DMS 273 treated with DMSO at 0.1 percent for 48 hours (cell line): ENCODE measurements around the gene RPL10.

ENCODE experiments used
- DNase-seq: peaks from one replicate; lab custom pipeline; 2025; lab: John Stamatoyannopoulos, UW

RPL10 gene

DNA sequence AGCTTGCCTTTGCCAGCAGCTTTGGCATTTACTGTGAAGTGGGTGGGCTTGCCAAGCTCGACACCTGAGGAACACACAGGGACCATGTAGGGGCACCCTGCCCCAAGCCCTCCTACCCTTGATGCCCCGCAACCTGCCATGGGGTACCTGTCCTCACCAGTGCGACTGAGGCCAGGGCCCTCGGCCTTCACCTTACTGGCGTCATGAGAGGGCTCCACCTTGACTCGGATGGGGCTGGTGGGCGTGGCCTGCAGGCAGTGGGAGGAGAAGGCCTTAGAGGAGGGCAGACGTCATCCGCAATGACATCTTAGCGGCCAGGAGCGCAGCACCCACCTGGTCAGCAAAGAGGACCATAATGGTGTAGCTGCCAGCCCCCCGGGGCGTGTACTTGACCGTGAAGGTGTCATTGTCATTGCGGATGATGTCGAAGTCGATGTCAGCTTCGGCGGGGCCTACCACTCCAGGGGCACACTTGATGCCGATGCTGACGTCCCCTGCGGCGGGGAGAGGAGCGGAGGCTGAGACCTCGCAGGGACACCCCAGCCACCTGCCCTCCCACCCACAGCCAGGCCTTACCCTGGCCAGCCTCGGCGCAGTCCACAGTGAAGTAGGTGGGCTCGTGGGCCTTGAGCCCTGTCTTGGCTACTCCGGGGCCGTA lies 36.0 kb upstream of the RPL10 start:
- no peak for DNase-seq

DNA sequence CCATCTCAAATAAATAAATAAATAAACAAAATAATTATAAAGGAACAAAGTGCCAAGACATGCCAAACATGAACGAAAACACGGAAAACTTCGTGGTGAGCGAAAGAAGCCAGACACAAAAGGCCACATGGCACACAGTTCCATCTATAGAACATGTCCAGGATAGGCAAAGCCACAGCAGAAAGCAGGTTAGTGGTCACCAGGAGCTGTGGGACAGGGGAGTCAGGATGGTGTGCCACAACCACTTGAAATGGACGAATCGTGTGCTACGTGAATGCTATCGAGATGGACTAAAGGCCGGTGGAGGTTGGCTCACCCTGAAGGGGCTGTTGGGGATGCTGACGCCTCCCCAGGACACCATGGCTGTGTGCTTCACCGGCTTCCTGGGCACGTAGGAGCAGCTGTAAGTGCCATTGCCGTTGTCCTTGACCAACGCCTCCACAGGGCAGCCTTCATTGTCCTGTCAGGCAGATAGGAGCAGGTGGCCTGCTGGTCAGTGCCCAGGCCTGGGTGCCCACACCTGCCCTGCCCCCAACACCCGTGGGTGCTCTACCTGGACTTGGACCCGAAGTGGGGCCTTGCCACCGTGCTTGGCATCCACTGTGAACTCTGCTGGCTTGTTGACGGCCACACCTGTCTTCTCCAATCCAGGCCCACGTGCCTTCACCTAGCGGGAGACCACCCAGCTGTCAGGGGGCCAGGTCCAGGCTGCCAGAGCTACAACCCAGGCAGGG lies 34.3 kb upstream of the RPL10 start:
- no peak for DNase-seq

DNA sequence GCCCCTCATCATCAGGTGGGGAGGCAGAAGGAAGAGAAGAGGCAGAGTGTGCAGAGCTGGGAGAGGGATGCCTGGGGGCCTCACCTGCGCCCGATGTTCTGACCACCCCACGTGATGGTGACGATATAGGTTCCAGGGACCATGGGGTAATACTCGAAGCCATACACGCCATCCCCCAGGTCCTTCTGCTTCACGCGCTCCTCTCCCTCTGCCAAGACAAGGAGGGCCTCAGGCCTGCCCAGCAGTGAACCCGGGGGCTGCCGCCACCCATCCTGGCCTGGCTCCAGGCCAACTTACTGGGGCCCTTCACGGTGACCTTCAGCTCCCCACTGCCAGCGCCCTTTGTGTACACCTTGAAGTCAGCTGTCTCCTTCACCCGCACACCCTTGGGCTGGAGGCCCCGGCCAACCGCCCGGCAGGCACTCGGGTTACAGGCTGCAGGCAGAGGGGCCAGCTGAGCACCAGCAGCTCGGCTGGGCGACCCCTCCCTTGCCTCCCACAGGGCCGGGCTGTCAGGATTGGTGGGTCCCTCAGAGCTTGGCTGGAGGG lies 33.1 kb upstream of the RPL10 start:
- DNase-seq = no peak

DNA sequence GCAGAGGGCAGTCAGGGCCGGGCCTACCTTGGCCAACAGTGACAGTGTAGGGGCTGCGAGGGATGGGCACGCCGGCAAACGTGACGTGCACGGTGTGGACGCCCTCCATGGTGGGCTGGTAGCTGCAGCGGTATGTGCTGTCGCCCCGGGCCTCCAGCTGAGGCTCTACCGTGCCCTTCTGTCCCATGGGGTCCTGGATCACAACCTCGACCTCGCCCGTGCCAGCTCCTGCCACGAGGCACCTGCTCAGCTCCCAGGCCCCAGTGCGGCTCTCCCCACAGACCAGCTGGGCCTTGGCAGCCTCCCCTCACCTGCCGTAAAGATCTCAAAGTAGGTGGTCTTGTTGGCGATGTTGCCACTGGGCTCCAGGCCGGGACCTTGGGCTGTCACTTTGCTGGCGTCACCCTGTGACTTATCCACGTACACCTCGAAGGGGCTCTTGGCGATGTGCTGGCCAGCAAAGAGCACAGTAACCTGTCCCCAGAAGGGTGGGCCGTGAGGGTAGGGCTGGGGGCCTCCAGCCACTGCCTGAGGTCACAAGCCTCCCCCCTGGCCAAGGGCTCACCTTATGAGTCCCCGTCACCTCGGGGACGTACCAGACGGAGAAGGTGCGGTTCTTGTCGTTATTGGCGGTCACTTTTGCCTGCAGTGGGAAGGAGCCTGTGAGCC lies 32.0 kb upstream of the RPL10 start:
- no peak for DNase-seq

DNA sequence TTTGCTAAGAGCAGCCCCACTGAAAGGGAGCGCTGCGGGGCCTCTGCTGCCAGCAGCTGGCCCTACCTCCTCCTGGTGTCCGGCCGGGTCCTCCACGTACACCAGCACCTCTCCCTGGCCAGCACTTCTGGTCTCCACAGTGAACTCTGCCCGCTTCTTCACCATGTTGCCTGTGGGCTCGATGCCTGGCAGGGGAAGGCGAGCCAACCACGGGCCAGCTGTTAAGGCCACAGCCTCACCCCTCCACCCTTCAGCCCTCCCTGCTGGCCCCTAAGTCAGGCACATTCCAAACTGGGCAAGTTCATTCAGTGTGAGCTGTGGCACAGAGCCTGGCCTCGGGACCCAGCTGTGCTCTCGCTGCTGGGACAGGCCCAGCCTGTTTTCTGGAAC lies 31.5 kb upstream of the RPL10 start:
- no peak for DNase-seq

DNA sequence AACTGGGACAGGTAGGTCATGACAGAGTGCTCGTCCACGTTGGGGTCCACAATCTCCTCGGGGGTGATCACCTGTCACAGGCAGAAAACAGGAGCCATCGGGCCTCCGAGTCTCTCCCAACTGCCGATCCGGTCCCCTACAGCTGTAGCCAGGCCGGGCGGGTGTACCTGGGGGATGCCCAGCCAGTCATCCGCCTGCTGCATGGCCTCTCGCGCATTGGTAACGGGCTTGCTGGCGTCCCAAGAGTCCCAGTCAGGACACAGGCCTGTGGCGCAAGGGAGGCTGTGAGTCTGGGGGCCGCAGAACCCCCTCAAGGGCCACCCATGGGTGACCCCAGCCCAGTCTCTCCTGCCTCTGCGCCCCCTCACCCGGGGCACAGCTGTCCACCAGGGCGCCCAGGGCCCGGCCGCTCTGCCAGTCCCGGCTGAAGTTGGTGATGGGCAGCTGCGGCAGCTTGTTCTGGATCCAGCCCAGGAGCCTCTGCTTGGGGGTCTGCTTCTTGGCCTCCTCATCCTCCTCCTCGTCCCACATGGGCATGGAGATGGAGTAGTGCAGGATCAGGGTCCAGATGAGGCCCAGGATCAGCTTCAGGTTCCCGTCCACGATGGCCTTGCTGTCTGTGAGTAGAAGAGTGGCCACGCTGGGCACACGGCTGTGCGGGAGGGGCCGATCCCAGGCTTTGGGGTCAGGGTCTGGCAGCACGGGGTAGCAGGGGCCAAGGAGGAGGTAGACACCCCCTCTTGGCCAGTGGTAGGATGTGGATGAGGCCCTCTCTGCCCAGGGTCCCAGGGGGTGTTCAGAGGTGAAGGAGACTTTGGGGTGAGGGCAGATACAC lies 30.5 kb upstream of the RPL10 start:
- no peak for DNase-seq

DNA sequence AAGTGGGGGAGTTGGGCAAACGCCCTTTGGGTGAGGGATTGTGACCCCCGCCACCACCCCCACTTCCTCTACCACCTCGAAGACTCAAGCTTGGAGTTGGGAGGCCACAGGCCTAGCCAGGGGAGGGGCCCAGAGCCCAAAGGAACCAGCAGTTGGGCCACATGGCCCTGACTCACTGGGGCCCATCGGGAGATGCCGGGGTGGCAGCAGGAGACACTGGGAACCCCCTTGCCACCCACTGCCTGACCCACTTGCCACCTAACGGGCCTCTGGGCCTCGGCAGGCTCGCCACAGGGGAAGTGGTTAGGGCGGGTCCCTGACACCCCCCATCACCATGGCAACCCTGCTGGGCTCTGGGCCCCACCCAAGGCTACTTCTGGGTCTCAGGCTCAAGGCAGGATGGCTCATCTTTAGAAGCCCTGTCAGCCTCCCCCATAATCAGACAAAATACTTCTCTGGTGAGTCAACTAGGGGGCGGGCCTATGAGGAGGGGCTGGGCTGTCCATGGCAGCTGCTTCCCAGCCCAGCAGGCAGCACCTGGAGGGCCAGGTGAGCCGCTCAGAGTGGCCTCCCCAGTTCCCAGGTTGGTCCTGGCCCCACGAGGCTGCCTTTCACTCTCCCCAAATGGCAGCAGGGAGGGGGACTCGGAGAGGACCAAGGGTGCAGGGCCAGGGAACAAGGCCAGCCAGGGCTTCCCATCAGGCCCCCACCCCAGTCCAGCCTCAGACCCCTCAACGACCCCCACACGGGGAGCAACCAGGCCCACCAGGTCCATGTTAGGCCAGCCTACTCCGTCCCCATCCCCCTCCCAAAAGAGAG lies 29.3 kb upstream of the RPL10 start:
- DNase-seq = no peak

DNA sequence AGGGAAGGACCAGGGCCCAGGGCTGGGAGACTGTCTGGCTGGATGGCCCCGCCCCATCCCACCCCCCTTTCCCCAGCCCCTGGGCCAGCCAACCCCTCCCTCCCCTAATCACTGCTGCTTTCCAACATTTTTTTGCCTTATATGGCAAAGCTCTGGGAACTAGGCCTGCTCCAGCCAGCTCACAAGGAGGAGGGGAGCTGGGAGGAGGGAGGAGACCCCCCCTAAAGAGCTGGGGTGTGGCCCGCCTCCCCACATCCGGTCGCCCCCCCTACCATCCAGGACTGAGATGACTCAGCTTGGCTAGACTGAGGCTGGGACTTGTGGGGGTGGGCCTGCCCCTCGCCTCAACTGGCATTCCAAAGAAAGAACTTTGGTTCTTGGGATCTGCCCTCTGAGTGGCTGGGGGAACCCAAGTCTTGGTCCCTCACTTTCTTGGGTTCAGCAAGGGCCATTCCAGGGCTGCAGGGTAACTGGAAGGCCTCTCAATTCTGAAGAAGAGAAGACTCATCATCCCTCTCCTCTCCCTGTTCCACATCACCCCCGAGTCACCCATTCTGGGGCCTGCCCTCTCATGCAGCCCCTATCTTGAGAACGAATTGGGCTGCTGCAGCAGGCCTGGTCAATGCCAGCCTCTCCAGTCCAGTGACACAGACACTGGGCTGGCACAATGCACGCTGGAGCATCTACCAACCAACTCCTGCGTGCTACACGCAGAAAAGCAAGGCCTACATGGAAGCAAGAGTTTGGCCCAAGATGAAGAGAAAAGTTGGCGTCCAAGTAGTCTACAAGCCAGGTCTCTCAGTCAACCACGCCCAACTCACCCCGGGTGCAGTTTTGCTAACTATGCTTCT lies 28.5 kb upstream of the RPL10 start:
- DNase-seq = peak; percentile 53

DNA sequence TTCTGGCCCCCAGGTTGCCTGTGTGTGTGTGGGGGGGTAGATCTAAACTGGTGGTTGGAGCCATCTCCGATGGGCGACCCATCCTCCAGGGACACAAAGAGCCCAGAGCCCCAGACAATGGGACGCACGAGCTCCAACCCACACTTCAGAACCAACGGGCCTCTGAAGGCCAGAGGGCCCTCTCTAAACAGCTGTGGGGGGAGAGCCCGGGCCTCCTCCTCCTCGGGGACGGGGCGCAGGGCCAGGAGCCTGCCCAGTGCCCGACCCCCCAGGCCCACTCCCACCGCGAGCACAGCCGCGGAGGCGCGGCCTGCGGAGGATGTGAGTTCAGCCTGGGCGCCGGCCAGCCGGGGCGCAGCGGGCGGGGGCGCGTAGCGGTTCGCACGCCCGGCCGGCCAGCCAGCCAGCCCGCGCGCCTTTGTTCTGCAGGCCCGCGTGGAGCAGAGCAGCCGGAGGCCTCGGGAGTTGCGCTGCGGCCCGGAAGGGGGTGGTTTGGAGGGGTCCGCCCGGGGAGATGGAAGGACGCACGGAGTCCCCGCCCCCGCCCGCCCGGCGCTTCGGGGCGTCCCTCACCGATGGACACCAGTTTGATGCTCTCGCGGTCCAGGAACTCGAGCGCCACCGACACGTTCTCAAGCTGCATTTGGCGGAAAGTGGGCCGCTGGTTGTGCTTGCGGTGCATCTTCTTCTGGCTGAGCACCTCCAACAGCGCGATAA lies 27.7 kb upstream of the RPL10 start:
- DNase-seq = no peak

DNA sequence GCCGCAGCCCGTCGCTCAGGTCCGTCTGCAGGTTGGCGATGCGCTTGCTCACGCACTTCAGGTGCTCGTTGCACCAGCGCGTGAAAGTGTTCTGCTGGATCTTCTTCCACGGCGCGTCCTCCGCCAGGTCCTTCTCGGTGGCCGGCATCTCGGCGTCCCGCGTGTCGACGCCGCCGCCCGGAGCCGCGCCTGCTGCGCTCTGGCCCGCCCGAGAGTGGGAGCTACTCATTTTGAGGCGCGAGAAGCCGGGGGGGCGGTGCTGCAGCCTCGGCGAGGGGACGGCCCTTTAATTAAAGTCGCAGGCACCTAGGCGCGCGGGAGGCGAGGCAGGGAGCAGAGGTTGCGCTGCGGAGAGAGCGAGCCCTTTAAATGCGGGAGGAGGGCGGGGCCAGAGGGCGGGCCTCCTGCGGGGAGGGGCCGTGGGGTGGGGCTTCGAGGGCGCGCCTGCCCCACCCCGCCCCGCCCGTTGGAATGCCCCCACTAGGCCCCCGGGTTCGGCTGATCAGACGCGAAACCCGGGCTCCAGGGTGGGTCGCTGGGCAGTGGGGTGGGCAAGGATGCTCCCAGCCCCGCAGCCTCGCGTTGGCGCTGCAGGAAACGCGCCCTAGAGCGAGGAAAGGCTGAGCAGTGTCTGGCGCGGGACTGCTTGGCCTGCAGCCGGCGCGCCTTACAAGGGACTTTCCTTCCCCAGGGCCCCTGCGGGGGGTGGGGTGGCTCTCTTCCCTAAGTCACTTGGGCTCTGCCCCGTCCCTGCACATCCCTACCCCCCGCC lies 27.0 kb upstream of the RPL10 start:
- DNase-seq = peak; percentile 80

DNA sequence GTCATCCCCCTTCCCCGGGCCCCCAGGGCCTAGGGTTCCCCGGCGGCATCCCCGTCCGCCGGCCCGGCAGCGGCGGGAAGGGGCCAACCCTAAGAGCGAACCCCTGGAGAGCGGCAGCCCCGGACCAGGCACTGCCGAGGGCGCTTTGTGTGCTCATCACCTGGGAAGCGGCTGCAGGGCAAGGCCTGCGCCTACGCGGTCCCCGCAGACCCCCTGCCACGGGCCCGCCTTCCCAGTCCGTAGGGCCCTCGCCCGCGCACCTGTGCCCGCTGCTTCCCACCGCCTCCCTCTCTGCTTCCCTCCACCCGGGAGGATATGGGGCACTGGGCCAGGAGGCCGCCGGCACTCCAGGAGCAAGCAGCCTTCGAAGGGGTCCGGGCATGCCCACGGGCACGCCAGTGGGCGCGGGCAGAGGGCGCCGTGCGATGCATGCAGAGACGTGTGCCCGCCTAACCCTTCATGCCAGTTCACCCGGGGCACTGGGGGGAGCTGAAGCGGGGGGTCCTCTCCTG lies 26.3 kb upstream of the RPL10 start:
- no peak for DNase-seq

DNA sequence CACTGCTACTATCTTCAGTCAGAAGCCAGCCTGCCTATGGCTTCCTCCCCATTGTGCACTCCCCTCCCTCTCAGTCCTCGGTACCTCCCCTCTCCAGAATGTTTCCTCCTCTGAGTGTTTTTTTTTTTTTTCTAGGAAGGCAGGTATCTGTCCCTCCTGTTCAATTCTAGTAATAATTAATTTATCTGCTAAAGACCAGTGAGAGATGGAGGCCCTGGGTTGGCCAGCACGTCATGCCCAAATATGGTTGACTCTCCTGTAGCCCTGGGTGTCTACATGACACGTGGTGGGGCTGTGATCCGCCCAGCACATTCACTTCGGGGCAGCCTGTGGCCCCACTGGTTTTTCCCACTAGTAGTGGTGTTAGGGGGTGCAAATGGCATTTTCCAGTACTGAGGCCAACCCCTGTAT lies 25.6 kb upstream of the RPL10 start:
- DNase-seq = no peak

DNA sequence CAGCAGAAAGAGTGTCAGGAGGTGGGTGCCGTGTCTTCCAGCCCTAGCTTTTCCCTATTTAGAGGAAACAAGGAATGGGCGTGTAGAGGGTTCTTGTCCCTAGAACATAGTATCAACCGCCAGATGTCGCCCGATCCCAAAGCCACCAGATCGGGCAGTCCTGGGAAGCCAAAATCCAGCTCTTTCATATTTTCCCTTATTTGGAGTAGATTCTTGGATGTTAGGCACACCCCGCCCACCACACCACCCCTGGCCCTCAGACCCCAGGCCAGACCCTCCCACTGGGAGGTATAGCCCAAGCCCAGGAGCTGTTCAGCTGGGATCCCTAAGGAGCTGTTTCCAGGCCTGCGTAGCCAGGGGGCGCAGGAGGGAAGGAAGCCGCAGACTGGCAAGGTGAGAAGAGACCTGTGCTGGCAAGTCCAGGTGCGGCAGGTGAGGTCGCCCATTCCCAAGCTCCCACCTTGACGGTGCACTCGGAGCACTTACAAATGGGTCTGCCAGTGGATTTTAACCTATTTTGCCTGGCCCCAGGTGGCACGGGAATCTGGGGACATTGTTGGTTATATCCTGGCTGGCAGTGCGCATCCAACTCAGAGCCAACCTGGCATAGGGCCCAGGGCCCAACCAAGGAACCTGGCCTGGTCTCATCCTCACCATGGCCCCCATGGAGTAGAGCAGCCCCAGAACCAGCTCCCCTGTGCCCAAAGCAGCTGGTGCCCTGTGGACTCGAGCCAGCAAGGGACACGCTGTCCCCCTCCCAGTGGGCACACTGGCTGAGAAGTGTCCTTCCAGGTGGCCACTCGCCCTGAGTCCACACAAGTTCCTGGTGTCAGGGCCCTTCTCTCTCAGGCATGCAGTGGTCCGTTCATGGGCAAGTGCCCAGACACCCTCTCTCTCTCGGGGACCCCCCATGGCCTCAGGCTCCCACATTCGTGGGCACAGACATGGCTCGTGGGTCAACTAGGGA lies 24.6 kb upstream of the RPL10 start:
- DNase-seq = peak; percentile 23

DNA sequence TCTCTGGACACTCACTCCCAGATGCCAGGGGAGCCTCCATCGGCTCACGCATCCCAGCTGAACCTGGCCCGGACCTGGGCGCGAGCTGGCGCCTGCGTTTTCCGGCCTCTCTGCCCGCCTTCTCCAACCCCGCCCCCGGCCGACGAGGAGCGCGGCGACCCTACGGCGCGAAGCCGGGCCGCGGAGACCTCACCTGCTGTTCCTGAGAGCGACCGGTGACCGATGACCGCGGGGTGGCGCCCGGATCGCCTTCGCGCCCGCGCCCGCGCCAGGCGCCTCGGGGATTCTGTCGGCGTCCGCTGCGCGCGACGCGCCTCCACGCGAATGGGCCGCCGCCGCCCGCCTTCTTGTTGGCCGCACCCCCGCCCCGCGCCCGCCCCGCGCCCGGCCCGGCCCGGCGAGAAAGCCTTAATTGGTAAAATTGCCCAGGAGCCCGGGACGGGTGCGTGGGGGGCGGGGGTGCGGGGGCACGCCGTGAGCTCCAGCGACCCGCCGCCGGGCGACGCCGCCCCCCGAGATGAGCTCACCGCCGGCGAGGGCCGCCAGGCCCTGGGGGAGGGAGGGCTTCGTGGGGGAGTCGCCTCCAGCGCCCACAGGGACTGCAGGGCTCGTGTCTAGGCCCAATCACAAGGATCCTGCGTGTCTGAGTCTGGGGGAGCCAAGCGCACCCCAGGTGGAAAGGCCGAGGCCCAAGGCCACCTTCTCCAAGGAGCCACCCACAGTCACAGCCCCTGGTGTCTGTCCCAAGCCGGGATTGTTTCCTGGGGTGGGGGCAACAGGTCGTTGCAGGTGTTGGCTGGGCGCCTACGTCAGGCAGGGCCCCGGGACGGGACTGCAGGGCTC lies 23.6 kb upstream of the RPL10 start, which contains the start of gene FLNA:
Gene FLNA (minus strand): TSS at position 322 of the 843 bp plus-strand sequence. CDS start 3,389 bp downstream, outside the sequence.
- DNase-seq = no peak

DNA sequence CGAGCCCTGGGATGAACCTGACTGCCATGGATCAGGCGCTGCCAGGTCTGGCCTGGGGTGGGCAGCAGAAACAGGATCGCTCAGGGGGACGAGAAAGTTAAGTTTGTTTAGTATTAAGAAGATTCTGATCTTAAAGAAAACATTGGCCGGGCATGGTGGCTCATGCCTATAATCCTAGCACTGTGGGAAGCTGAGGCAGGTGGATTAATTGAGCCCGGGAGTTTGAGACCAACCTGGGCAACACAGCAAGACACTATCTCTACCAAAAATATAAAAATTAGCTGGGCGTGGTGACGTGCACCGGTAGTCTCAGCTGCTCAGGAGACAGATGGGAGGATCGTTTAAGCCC lies 23.0 kb upstream of the RPL10 start:
- no peak for DNase-seq

DNA sequence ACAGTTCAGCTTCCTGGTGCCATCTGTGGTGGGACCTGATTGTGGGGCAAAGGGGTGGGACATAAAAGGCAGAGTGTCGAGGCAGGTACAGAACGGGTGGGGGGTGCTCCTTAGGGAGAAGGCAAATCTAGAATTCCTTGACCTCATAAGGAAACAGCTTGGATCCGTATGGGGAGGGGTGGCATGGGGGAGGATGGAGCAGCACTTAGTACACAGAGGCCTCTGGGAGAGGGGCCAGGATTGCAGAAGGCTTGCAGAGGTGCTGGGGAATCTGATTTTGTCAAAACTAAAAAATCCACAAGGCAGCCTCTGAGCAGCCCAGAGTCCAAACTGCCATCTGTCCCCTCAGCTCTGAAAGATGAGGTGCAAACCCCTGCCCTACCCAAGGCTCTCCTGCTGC lies 21.4 kb upstream of the RPL10 start:
- DNase-seq = peak; percentile 56
